ENCODE measurements around the gene STX16. TPM values are rescaled to one million over a fixed set of nuclear protein-coding genes. Genes with fewer than 3 reads are reported as not detected.
A peak's percentile ranks its signal among the peaks of the same experiment; 100 is the strongest.

Gene STX16
- total and polyA plus RNA-seq, 2 donors (not counting 1 experiment from before 2014, with no cell fraction given), result 110 to 117 TPM

GRCh38 chr20:58630063-58630462, 21.0 kb upstream of the STX16 start:
- no peaks in the 10 kb centered on the region for H3K36me3 ChIP-seq (replicated peaks in 1 of 2; ENCODE audit: control extremely low read depth in 1 of 2, control insufficient read depth in 1 of 2, extremely low read depth in 1 of 2, insufficient read depth in 2 of 2, low read length in 1 of 2)
- peaks cover 12% of the 10 kb centered on the region for H3K4me1 Mint-ChIP-seq
- intact Hi-C loops (cut with micrococcal nuclease), result no loop called here
- peaks cover 0 to 7% (median 5%) of the 10 kb centered on the region in 4 experiments for H3K27me3 ChIP-seq (replicated peaks in 1 of 4; ENCODE audit: control extremely low read depth in 1 of 4, control insufficient read depth in 3 of 4, insufficient read depth in 4 of 4, low read length in 3 of 4)
- H3K79me2 ChIP-seq (ENCODE audit: control insufficient read depth, insufficient read depth, low read length), result no peaks in the 10 kb centered on the region
- no peak overlapping the region for H3K4me3 ChIP-seq (ENCODE audit: control extremely low read depth in 1 of 5, extremely low read depth in 1 of 5, insufficient read depth in 1 of 5, low read depth in 2 of 5, low read length in 4 of 5)
- no peak for TF ChIP-seq CTCF (IDR thresholded peaks at IDR 0.05)
- TF ChIP-seq EZH2 (IDR thresholded peaks at IDR 0.05; ENCODE audit: borderline replicate concordance, insufficient read depth, low read depth, low read length, poor library complexity, severe bottlenecking), result no peak
- H3K27ac ChIP-seq (ENCODE audit: low read length in 2 of 2), result no peak overlapping the region
- ChIA-PET CTCF (no interaction called here), POLR2A (no interaction called here)
- H3K27me3 Mint-ChIP-seq, result peaks cover 29% of the 10 kb centered on the region
- H4K20me1 ChIP-seq (ENCODE audit: control insufficient read depth, insufficient read depth, low read length, poor library complexity, severe bottlenecking), result no peaks in the 10 kb centered on the region
- ATAC-seq (ENCODE audit: low read depth), result no peak
- H3K4me2 ChIP-seq (replicated peaks; ENCODE audit: low read depth, low read length, poor library complexity, severe bottlenecking), result no peak overlapping the region
- no peak overlapping the region for H3K9ac ChIP-seq (ENCODE audit: low read length)
- peaks cover 11 to 12% of the 10 kb centered on the region in 2 donors for H3K4me1 ChIP-seq (ENCODE audit: control insufficient read depth in 2 of 2, insufficient read depth in 2 of 2, low read length in 2 of 2)
- H3K9me3 ChIP-seq (ENCODE audit: control extremely low read depth in 1 of 3, control insufficient read depth in 2 of 3, insufficient read depth in 1 of 3, low read length in 2 of 3), result peaks cover 0 to 7% (median 0%) of the 10 kb centered on the region in 3 donors
- H3K27ac Mint-ChIP-seq, result no peak overlapping the region
- no peaks in the 10 kb centered on the region for H3K9me3 Mint-ChIP-seq (ENCODE audit: insufficient read depth)
- 58% methylated on average over 4 of the region's 4 CpGs for WGBS (ENCODE audit: insufficient coverage)
- H3K4me3 Mint-ChIP-seq, result no peak overlapping the region
- H2AFZ ChIP-seq (ENCODE audit: insufficient read depth, low read depth, low read length, poor library complexity, severe bottlenecking), result no peak overlapping the region
- DNase-seq, result no peak

- Histone ChIP-seq H3K79me2 (ENCODE audit: control insufficient read depth, insufficient read depth, low read length) (no peaks in the 10 kb centered on the region), H2AFZ (ENCODE audit: insufficient read depth, low read depth, low read length, poor library complexity, severe bottlenecking) (no peak overlapping the region), H3K36me3 (replicated peaks in 1 of 2; ENCODE audit: control extremely low read depth in 1 of 2, control insufficient read depth in 1 of 2, extremely low read depth in 1 of 2, insufficient read depth in 2 of 2, low read length in 1 of 2) (no peaks in the 10 kb centered on the region), H3K27me3 (replicated peaks in 1 of 4; ENCODE audit: control extremely low read depth in 1 of 4, control insufficient read depth in 3 of 4, insufficient read depth in 4 of 4, low read length in 3 of 4) (peaks cover 0 to 27% (median 10%) of the 10 kb centered on the region in 4 experiments), H3K4me2 (replicated peaks; ENCODE audit: low read depth, low read length, poor library complexity, severe bottlenecking) (no peak overlapping the region), H4K20me1 (ENCODE audit: control insufficient read depth, insufficient read depth, low read length, poor library complexity, severe bottlenecking) (no peaks in the 10 kb centered on the region), H3K4me1 (ENCODE audit: control insufficient read depth in 2 of 2, insufficient read depth in 2 of 2, low read length in 2 of 2) (peaks cover 13 to 15% of the 10 kb centered on the region in 2 donors), H3K9me3 (ENCODE audit: control extremely low read depth in 1 of 3, control insufficient read depth in 2 of 3, insufficient read depth in 1 of 3, low read length in 2 of 3) (peaks cover 0 to 3% (median 0%) of the 10 kb centered on the region in 3 donors), H3K4me3 (ENCODE audit: control extremely low read depth in 1 of 5, extremely low read depth in 1 of 5, insufficient read depth in 1 of 5, low read depth in 2 of 5, low read length in 4 of 5) (no peak overlapping the region), H3K9ac (ENCODE audit: low read length) (no peak overlapping the region), H3K27ac (ENCODE audit: low read length in 2 of 2) (no peak overlapping the region)
- Mint-ChIP-seq H3K27me3 (peaks cover 33% of the 10 kb centered on the region), H3K27ac (no peak overlapping the region), H3K4me3 (peak overlapping the region; percentile 90), H3K9me3 (ENCODE audit: insufficient read depth) (no peaks in the 10 kb centered on the region), H3K4me1 (peaks cover 14% of the 10 kb centered on the region)
- intact Hi-C loops (cut with micrococcal nuclease), result loop anchor here (2.0 kb wide), 1 partner anchor 17 kb away; the partner anchor contains the start of gene STX16
- ChIA-PET POLR2A (no interaction called here), CTCF (no interaction called here)
- ATAC-seq (ENCODE audit: low read depth) (no peak), DNase-seq (no peak)
- 99% methylated on average over 5 of the region's 10 CpGs for WGBS (ENCODE audit: insufficient coverage)
- no peak for TF ChIP-seq CTCF (IDR thresholded peaks at IDR 0.05)
- no peak for TF ChIP-seq EZH2 (IDR thresholded peaks at IDR 0.05; ENCODE audit: borderline replicate concordance, insufficient read depth, low read depth, low read length, poor library complexity, severe bottlenecking)
These were observed 17.7 kb upstream of the STX16 start for GRCh38 chr20:58633161-58634053.

Measured in B cell (primary cell).